HG02571 (cell line): ENCODE data around the gene PEAK3.

Experiments used
- ATAC-seq: cut with Tn5 transposase; IDR thresholded peaks from one replicate; pipeline ENCODE4 v1.9.1; 2021; ENCODE audit warnings: mild to moderate bottlenecking, moderate library complexity; ENCODE audit not compliant: unreplicated experiment

Gene PEAK3

DNA sequence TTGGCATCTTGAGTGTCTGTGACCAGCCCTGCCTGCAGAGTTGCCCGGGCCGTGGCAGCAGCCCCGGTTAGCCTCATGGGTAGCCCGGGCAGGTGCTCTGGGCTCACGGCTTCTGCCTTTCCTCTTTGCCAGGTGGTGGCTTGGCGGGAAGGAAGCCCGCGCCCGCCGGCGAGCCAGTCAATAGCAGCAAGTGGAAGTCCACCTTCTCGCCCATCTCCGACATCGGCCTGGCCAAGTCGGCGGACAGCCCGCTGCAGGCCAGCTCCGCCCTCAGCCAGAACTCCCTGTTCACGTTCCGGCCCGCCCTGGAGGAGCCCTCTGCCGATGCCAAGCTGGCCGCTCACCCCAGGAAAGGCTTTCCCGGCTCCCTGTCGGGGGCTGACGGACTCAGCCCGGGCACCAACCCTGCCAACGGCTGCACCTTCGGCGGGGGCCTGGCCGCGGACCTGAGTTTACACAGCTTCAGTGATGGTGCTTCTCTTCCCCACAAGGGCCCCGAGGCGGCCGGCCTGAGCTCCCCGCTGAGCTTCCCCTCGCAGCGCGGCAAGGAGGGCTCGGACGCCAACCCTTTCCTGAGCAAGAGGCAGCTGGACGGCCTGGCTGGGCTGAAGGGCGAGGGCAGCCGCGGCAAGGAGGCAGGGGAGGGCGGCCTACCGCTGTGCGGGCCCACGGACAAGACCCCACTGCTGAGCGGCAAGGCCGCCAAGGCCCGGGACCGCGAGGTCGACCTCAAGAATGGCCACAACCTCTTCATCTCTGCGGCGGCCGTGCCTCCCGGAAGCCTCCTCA is 55.7 kb downstream of the PEAK3 start:
- no peak for ATAC-seq

GRCh38 chr19:2225415-2226050 is 56.4 kb downstream of the PEAK3 start:
- no peak for ATAC-seq

GRCh38 chr19:2224754-2225349 is 57.1 kb downstream of the PEAK3 start:
- ATAC-seq, result no peak
